GM12874 (cell line): ENCODE data around the gene THAP11.

ENCODE experiments used
- TF ChIP-seq, protein P1 (sequence below): IDR thresholded peaks from 2 replicates; pipeline ENCODE4 v1.5.1; 2011; ENCODE audit warnings: low read depth, mild to moderate bottlenecking, control low read depth, low read length, moderate library complexity; ENCODE audit not compliant: insufficient read depth

Gene THAP11

DNA sequence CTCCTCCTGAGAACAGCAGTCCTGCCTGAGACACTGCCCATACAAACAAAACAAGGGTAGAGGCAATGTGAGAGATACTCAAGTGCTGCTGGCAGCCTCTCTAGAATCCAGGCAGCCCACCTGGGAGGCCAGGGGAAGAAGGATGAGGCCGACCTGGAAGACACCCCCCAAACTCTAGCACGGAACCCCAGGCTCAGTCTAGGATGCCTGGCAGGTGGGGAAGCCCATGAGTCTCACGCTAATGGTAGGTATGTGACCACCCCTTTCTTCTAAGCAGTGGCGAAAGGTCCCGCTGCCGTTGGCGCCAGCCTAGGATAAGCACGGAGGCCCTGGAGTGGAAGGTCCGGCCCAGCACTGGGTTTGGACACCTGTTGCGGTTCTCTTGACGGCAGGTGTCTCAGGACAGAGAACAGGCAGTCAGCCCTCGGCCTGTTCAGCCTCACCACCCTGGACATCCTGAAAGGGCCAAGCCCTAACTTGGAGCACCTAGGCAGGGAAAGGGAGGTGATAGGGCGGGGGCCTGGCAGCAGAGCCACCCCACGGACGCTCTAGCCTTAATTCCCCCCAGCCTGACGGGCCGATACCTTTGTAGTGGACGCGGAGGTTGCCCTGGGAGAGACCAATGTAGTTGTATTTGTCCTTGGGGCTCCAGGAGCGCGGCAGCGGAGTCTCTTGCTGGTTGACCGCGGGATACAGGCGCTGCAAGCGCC, 36.2 kb upstream of the THAP11 start:
- TF ChIP-seq, protein P1, sequence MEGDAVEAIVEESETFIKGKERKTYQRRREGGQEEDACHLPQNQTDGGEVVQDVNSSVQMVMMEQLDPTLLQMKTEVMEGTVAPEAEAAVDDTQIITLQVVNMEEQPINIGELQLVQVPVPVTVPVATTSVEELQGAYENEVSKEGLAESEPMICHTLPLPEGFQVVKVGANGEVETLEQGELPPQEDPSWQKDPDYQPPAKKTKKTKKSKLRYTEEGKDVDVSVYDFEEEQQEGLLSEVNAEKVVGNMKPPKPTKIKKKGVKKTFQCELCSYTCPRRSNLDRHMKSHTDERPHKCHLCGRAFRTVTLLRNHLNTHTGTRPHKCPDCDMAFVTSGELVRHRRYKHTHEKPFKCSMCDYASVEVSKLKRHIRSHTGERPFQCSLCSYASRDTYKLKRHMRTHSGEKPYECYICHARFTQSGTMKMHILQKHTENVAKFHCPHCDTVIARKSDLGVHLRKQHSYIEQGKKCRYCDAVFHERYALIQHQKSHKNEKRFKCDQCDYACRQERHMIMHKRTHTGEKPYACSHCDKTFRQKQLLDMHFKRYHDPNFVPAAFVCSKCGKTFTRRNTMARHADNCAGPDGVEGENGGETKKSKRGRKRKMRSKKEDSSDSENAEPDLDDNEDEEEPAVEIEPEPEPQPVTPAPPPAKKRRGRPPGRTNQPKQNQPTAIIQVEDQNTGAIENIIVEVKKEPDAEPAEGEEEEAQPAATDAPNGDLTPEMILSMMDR: no peak

DNA sequence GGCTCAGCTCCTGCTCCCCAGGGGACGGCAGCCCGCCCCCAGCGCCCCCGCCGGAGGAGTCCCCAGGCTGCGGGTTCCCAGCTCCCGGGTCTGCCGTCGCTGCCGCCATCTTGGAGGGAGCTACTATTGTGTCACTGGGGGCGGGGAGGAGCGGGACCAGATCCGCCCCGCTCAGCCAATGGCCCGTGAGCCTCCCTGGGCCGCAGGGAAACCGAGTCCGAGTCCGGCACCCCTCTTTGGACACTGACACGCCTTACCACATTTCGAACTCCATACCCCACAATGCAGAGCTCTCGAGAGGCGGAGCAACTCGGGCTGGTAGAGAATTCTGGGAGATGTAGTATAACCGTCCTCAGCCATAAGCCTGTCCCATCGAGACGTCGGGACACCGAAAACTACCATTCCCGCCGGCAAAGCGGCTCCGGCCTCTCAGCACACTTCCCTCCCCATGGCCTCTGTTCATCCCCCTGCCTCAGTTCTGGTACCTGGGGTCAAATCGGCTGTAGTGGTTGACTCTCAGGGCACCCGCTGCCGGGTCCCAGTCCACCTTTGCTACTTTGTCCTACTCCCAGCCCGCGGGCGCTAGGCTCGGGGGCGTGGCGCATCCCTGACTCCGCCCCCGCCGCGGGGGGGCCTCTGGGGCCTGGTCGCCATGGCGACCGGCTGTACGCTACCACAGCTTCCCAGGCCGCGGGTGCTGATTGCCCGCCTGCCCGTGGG, 35.5 kb upstream of the THAP11 start, which contains the start of the genes RANBP10 and TSNAXIP1:
RANBP10 (minus strand) TSS at position 133 of the 720 bp plus-strand sequence; CDS start at position 109, 24 bp downstream.
TSNAXIP1 (plus strand) TSS at position 462 of the 720 bp plus-strand sequence. CDS start 261 bp downstream, outside the sequence.
- TF ChIP-seq, protein P1: no peak

DNA sequence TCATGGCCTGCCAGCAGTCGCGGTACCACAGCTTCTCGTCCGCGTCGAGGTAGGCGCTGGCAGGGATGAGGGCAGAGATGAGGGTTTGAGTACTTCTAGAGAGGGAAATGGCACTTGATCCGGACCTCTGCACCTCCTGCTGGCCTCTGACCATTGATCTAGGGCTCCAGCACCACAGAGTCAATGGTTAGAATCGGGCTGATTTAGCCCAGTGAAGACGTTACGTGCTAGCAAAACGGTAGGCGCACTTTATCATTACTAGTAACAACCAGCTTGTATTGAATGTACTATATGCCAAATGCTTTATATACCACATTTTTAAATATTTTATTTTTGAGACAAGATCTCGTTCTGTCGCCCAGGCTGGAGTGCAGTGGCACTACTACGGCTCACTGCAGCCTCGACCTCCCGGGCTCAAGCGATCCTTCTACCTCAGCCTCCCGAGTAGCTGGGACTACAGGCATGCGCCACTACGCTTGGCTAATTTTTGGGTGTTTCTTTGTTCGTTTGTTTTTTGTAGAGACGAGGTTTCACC, 34.9 kb upstream of the THAP11 start:
- TF ChIP-seq, protein P1: no peak

DNA sequence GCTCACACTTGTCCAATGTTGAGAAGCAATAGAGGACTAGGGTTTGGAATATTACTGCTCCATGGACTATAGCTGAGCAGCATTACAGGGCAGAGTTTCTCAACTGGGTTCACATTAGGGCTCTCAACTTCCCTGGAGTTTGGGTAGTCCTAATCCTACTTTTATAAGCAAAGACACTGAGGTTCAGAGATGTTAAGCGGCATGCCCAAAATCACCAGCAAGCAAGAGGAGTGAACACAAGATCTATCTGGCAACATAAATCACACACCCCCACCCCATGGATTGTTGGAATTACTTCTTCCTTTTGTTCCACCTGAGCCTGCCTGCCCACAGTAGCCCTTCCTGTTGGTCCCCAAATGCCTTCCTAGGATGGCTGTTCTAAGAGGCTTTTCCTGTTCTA, 30.2 kb upstream of the THAP11 start:
- TF ChIP-seq, protein P1: no peak

DNA sequence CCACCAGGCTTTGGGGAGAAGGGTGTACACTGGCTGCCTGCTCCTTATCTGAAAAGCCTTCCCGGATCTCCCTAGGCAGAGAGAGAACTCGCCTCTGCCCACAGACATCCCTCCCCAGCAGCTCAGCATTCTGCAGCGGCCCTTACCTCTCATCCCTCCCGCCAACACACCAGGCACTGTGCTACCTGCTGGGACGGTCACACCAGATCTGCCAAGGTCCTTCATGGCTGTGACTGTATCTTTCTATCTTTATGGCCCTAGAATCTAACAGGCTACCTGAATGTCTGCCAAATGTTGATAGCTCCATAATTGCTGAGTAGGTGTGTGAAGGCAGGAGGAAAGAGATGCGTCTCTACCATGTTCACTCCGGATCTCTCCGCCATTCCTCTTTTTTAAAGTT, 27.6 kb upstream of the THAP11 start:
- TF ChIP-seq, protein P1: no peak

DNA sequence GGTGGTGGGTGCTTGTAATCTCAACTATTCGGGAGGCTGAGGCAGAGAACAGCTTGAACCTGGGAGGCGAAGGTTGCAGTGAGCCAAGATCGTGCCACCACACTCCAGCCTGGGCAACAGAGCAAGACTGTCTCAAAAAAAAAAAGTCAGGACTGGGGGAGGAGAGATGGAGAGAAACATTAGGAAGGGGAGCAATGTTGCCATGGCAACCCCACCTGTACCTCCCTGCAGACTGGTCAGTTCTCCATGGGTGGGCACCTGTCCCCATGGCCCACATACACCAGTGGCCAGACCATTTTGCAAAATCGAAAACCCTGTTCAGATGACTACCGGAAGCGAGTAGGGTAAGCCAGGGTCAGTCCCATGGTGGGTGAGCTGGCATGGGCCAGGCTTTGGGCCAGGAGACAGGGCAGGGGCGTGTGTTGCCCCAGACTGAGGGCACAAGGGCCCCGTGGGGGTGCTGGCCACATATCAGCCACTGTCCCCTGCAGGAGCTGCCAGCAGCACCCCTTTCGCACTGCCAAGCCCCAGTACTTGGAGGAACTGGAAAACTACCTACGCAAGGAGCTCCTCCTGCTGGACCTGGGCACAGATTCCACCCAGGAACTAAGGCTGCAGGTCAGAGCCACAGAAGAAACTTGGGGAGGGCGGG, 21.4 kb upstream of the THAP11 start:
- TF ChIP-seq, protein P1: no peak

DNA sequence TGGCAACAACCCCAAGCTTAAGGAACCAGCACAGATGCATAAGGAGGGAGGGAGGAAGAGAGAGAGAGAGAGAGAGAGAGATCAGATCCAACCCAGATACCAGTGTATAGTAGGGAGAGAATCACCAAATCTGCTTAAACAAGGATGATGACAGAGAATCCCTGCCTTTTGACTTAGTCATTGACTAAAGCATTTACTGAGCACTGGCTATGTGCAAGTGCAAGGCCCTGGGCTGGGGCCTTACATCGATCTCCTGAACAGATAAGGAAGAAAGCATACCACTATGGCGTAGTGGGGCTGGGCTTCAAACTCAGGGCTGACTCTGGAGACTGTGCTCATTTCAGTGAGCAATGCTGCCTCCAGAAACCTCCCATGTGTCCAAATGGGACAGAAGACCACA, 19.6 kb upstream of the THAP11 start:
- TF ChIP-seq, protein P1: no peak
